Erythroblast (primary cell): ENCODE data around the gene SPTBN4.

ENCODE experiments used
- GATA1 ChIP-seq: IDR thresholded peaks from 2 replicates; pipeline ENCODE4 v1.6.1; 2011; ENCODE audit warnings: low read depth, mild to moderate bottlenecking, control low read depth, low read length, moderate library complexity
- POLR2A ChIP-seq: IDR thresholded peaks from 2 replicates; pipeline ENCODE4 v1.6.1; 2011; ENCODE audit warnings: mild to moderate bottlenecking, low read length

DNA sequence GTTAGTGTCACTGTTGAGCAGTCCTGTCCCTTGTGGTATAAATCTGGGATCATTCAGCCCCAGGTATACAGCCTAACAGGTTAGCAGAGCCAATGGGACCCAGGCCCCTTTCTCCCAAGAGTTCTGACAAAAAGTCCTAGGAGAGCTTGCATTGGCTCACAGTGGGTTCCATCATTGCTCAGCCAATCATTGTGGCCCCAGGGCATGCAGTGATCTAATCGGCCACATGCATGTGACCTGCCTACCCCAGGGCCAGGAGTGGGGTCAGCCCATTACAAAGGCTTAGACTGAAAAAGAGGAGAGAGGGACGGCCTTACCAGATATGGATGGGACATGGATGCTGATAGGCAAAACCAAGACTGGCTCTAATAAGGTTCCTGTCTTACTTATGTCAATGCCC is 41.1 kb downstream of the SPTBN4 start:
- TF ChIP-seq POLR2A (no peak), GATA1 (no peak)
